ENCODE data around the gene CRYBB1.

Gene CRYBB1

GRCh38 chr22:26581633-26582168 lies 36.1 kb downstream of the CRYBB1 start:
- H3K4me3 ChIP-seq (ENCODE audit: low read depth, low read length), result no peak overlapping the region

GRCh38 chr22:26581026-26581425 lies 36.8 kb downstream of the CRYBB1 start:
- no peak overlapping the region for H3K4me3 ChIP-seq (ENCODE audit: low read depth, low read length)

- H3K4me3 ChIP-seq (ENCODE audit: low read depth, low read length), result no peak overlapping the region
Observed at GRCh38 chr22:26580240-26580962, 37.4 kb downstream of the CRYBB1 start.

- H3K4me3 ChIP-seq (ENCODE audit: low read depth, low read length), result no peak overlapping the region
Observed at GRCh38 chr22:26579331-26579886, 38.4 kb downstream of the CRYBB1 start.

- H3K4me3 ChIP-seq (ENCODE audit: low read depth, low read length), result no peak overlapping the region
Observed at GRCh38 chr22:26577081-26577480, 40.7 kb downstream of the CRYBB1 start.

- no peak overlapping the region for H3K4me3 ChIP-seq (ENCODE audit: low read depth, low read length)
Observed at GRCh38 chr22:26576026-26576680, 41.7 kb downstream of the CRYBB1 start.

- no peak overlapping the region for H3K4me3 ChIP-seq (ENCODE audit: low read depth, low read length)
Observed at GRCh38 chr22:26574001-26574723, 43.7 kb downstream of the CRYBB1 start.

- no peak overlapping the region for H3K4me3 ChIP-seq (ENCODE audit: low read depth, low read length)
Observed at GRCh38 chr22:26573026-26573662, 44.7 kb downstream of the CRYBB1 start.

GRCh38 chr22:26570864-26571525 lies 46.8 kb downstream of the CRYBB1 start:
- H3K4me3 ChIP-seq (ENCODE audit: low read depth, low read length), result no peak overlapping the region

- H3K4me3 ChIP-seq (ENCODE audit: low read depth, low read length), result no peak overlapping the region
Observed at GRCh38 chr22:26570115-26570514, 47.7 kb downstream of the CRYBB1 start.

GRCh38 chr22:26568207-26568706 lies 49.6 kb downstream of the CRYBB1 start:
- H3K4me3 ChIP-seq (ENCODE audit: low read depth, low read length), result no peak overlapping the region

- H3K4me3 ChIP-seq (ENCODE audit: low read depth, low read length), result no peak overlapping the region
Observed at GRCh38 chr22:26567610-26568009, 50.2 kb downstream of the CRYBB1 start.

GRCh38 chr22:26566994-26567393 lies 50.8 kb downstream of the CRYBB1 start:
- no peak overlapping the region for H3K4me3 ChIP-seq (ENCODE audit: low read depth, low read length)

GRCh38 chr22:26565889-26566288 lies 51.9 kb downstream of the CRYBB1 start:
- H3K4me3 ChIP-seq (ENCODE audit: low read depth, low read length), result no peak overlapping the region

- H3K4me3 ChIP-seq (ENCODE audit: low read depth, low read length), result no peak overlapping the region
Observed at GRCh38 chr22:26565181-26565580, 52.6 kb downstream of the CRYBB1 start.

- H3K4me3 ChIP-seq (ENCODE audit: low read depth, low read length), result no peak overlapping the region
Observed at GRCh38 chr22:26564672-26565071, 53.2 kb downstream of the CRYBB1 start.

GRCh38 chr22:26564181-26564580 lies 53.6 kb downstream of the CRYBB1 start:
- no peak overlapping the region for H3K4me3 ChIP-seq (ENCODE audit: low read depth, low read length)

GRCh38 chr22:26563022-26563421 lies 54.8 kb downstream of the CRYBB1 start:
- no peak overlapping the region for H3K4me3 ChIP-seq (ENCODE audit: low read depth, low read length)

GRCh38 chr22:26561756-26562417 lies 55.9 kb downstream of the CRYBB1 start:
- H3K4me3 ChIP-seq (ENCODE audit: low read depth, low read length), result no peak overlapping the region

Measured in iPS-11a (cell line).